H1 (cell line): ENCODE data around the gene MARVELD2. TPM values are rescaled to one million over a fixed set of nuclear protein-coding genes. Genes with fewer than 3 reads are reported as not detected.

ENCODE experiments used
- BACH1 ChIP-seq: IDR thresholded peaks from 2 replicates; pipeline ENCODE4 v1.6.1; 2012; ENCODE audit warnings: low read length, improper control_type of control experiment
- CHD2 ChIP-seq: IDR thresholded peaks from 2 replicates; pipeline ENCODE4 v1.6.1; 2012; ENCODE audit warnings: low read length, improper control_type of control experiment
- EZH2 ChIP-seq: fragments of 200-600 bp; sonication (generic); IDR thresholded peaks from 2 replicates; pipeline ENCODE4 v1.7.1; 2012; ENCODE audit warnings: low read depth, mild to moderate bottlenecking, moderate library complexity, low read length, inconsistent platforms; ENCODE audit not compliant: severe bottlenecking
- GTF2F1 ChIP-seq: IDR thresholded peaks from 2 replicates; pipeline ENCODE4 v1.6.1; 2012; ENCODE audit warnings: low read depth, low read length, improper control_type of control experiment, borderline replicate concordance
- HDAC6 ChIP-seq: IDR thresholded peaks from one replicate; pipeline ENCODE4 v1.7.1; 2012; ENCODE audit warnings: low read depth, mild to moderate bottlenecking, inconsistent platforms, low read length, moderate library complexity
- JUN ChIP-seq: IDR thresholded peaks from 2 replicates; pipeline ENCODE4 v1.6.1; 2011; ENCODE audit warnings: low read depth, mild to moderate bottlenecking, improper control_type of control experiment, low read length
- JUND ChIP-seq: IDR thresholded peaks from 2 replicates; pipeline ENCODE4 v1.6.1; 2011; ENCODE audit warnings: mild to moderate bottlenecking, improper control_type of control experiment, low read length
- SAP30 ChIP-seq: fragments of 300-600 bp; sonication (generic); IDR thresholded peaks from 2 replicates; pipeline ENCODE4 v1.7.1; 2012; ENCODE audit warnings: low read length, moderate library complexity, mild to moderate bottlenecking, inconsistent platforms; ENCODE audit not compliant: insufficient read depth, insufficient replicate concordance
- YY1 ChIP-seq: IDR thresholded peaks from 2 replicates; pipeline ENCODE4 v1.6.1; 2011; ENCODE audit warnings: low read depth, mild to moderate bottlenecking, low read length
- polyA plus RNA-seq, 7 experiments: library from polyadenylated mRNA; depleted of rRNA in 3 of 7; stranded (reverse) in 5 of 7; unstranded in 2 of 7; fragments of >200 nt in 5 of 7; fragments of 200-250 nt in 2 of 7; gene quantifications; 1 replicate in 5 of 7; 2 replicates in 1 of 7; 4 replicates in 1 of 7; pipeline versions ENCODE4 v1.2.1 to v1.2.3, GENCODE V29; 2011 to 2013; ENCODE audit warnings: missing spikeins in 2 of 7, mixed read lengths in 2 of 7
- total RNA-seq: library from RNA; stranded (reverse); fragmentation: NEBNext Ultra II Directional; extraction: Animal tissue kit (Norgen Biotek cat#: 25700); gene quantifications from 2 replicates; pipeline ENCODE4 v1.2.1, GENCODE V29; 2021
- TF ChIP-seq, protein P1 (sequence below): fragments of 300-600 bp; sonication (generic); IDR thresholded peaks from 2 replicates; pipeline ENCODE4 v1.7.1; 2012; ENCODE audit warnings: low read length, moderate library complexity, mild to moderate bottlenecking, inconsistent platforms; ENCODE audit not compliant: insufficient replicate concordance
- TF ChIP-seq, protein P2 (sequence below): IDR thresholded peaks from 2 replicates; pipeline ENCODE4 v1.6.1; 2012; ENCODE audit warnings: low read length, inconsistent platforms

Gene MARVELD2
- total and polyA plus RNA-seq, 2 of the 8 experiments (the other 6 are each of a cell fraction or from before 2014, with no cell fraction given) = 18.7 to 31.0 TPM

DNA sequence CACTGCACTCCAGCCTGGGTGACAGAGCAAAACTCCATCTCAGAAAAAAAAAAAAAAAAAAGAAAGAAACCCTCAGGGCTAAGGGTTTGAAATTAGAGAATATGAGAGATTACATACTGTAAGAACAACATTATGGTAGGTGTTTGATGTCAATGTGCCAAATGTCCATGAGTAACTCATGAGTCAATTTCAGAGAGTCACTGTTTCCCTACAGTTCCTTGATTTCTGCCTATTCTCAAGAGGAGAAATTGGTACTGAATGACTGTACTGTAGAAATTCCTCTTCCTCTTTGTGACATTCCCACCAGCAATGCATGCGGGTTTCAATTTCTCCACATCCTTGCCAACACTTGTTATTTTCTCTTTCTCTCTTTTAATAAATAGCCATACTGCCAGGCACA lies 35.2 kb downstream of the MARVELD2 start (continued):
- TF ChIP-seq, protein P1, sequence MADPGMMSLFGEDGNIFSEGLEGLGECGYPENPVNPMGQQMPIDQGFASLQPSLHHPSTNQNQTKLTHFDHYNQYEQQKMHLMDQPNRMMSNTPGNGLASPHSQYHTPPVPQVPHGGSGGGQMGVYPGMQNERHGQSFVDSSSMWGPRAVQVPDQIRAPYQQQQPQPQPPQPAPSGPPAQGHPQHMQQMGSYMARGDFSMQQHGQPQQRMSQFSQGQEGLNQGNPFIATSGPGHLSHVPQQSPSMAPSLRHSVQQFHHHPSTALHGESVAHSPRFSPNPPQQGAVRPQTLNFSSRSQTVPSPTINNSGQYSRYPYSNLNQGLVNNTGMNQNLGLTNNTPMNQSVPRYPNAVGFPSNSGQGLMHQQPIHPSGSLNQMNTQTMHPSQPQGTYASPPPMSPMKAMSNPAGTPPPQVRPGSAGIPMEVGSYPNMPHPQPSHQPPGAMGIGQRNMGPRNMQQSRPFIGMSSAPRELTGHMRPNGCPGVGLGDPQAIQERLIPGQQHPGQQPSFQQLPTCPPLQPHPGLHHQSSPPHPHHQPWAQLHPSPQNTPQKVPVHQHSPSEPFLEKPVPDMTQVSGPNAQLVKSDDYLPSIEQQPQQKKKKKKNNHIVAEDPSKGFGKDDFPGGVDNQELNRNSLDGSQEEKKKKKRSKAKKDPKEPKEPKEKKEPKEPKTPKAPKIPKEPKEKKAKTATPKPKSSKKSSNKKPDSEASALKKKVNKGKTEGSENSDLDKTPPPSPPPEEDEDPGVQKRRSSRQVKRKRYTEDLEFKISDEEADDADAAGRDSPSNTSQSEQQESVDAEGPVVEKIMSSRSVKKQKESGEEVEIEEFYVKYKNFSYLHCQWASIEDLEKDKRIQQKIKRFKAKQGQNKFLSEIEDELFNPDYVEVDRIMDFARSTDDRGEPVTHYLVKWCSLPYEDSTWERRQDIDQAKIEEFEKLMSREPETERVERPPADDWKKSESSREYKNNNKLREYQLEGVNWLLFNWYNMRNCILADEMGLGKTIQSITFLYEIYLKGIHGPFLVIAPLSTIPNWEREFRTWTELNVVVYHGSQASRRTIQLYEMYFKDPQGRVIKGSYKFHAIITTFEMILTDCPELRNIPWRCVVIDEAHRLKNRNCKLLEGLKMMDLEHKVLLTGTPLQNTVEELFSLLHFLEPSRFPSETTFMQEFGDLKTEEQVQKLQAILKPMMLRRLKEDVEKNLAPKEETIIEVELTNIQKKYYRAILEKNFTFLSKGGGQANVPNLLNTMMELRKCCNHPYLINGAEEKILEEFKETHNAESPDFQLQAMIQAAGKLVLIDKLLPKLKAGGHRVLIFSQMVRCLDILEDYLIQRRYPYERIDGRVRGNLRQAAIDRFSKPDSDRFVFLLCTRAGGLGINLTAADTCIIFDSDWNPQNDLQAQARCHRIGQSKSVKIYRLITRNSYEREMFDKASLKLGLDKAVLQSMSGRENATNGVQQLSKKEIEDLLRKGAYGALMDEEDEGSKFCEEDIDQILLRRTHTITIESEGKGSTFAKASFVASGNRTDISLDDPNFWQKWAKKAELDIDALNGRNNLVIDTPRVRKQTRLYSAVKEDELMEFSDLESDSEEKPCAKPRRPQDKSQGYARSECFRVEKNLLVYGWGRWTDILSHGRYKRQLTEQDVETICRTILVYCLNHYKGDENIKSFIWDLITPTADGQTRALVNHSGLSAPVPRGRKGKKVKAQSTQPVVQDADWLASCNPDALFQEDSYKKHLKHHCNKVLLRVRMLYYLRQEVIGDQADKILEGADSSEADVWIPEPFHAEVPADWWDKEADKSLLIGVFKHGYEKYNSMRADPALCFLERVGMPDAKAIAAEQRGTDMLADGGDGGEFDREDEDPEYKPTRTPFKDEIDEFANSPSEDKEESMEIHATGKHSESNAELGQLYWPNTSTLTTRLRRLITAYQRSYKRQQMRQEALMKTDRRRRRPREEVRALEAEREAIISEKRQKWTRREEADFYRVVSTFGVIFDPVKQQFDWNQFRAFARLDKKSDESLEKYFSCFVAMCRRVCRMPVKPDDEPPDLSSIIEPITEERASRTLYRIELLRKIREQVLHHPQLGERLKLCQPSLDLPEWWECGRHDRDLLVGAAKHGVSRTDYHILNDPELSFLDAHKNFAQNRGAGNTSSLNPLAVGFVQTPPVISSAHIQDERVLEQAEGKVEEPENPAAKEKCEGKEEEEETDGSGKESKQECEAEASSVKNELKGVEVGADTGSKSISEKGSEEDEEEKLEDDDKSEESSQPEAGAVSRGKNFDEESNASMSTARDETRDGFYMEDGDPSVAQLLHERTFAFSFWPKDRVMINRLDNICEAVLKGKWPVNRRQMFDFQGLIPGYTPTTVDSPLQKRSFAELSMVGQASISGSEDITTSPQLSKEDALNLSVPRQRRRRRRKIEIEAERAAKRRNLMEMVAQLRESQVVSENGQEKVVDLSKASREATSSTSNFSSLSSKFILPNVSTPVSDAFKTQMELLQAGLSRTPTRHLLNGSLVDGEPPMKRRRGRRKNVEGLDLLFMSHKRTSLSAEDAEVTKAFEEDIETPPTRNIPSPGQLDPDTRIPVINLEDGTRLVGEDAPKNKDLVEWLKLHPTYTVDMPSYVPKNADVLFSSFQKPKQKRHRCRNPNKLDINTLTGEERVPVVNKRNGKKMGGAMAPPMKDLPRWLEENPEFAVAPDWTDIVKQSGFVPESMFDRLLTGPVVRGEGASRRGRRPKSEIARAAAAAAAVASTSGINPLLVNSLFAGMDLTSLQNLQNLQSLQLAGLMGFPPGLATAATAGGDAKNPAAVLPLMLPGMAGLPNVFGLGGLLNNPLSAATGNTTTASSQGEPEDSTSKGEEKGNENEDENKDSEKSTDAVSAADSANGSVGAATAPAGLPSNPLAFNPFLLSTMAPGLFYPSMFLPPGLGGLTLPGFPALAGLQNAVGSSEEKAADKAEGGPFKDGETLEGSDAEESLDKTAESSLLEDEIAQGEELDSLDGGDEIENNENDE = no peak
- no peak for TF ChIP-seq GTF2F1
- no peak for TF ChIP-seq HDAC6
- no peak for TF ChIP-seq JUND
- no peak for TF ChIP-seq CHD2
- TF ChIP-seq BACH1 = no peak
- TF ChIP-seq, protein P2, sequence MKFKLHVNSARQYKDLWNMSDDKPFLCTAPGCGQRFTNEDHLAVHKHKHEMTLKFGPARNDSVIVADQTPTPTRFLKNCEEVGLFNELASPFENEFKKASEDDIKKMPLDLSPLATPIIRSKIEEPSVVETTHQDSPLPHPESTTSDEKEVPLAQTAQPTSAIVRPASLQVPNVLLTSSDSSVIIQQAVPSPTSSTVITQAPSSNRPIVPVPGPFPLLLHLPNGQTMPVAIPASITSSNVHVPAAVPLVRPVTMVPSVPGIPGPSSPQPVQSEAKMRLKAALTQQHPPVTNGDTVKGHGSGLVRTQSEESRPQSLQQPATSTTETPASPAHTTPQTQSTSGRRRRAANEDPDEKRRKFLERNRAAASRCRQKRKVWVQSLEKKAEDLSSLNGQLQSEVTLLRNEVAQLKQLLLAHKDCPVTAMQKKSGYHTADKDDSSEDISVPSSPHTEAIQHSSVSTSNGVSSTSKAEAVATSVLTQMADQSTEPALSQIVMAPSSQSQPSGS = no peak
- TF ChIP-seq JUN = no peak
- TF ChIP-seq YY1 = no peak
- TF ChIP-seq SAP30 = no peak
- TF ChIP-seq EZH2 = no peak
